MM.1S (cell line): ENCODE results near the gene TRIM26.

Source experiments
- DNase-seq: peaks from one replicate; pipeline ENCODE4 v3.0.0-alpha.2; 2015
- H2AFZ ChIP-seq: fragments of 300-600 bp; sonication (generic); 2 replicates; pipeline ENCODE4 v1.6.0; 2016; ENCODE audit warnings: antibody characterized with exemption, low read length
- H3F3A ChIP-seq: fragments of 300-600 bp; sonication (generic); 2 replicates; pipeline ENCODE4 v1.6.1; 2016; ENCODE audit warnings: mild to moderate bottlenecking, antibody characterized with exemption, low read length, moderate library complexity, mixed read lengths; ENCODE audit not compliant: insufficient read depth
- H3K27ac ChIP-seq: fragments of 300-600 bp; sonication (generic); 2 replicates; pipeline ENCODE4 v1.5.1; 2016; ENCODE audit warnings: mild to moderate bottlenecking, low read length
- H3K27me3 ChIP-seq: fragments of 300-600 bp; sonication (generic); replicated peaks from 2 replicates; pipeline ENCODE4 v1.6.0; 2016; ENCODE audit warnings: low read length; ENCODE audit not compliant: insufficient read depth
- H3K36me3 ChIP-seq: fragments of 300-600 bp; sonication (generic); replicated peaks from 2 replicates; pipeline ENCODE4 v1.6.1; 2016; ENCODE audit warnings: mild to moderate bottlenecking, low read length, mixed read lengths; ENCODE audit not compliant: insufficient read depth
- H3K4me1 ChIP-seq: fragments of 300-600 bp; sonication (generic); 2 replicates; pipeline ENCODE4 v1.6.1; 2016; ENCODE audit warnings: low read length, mixed read lengths
- H3K4me2 ChIP-seq: fragments of 300-600 bp; sonication (generic); 2 replicates; pipeline ENCODE4 v1.6.0; 2016; ENCODE audit warnings: low read depth, low read length
- H3K4me3 ChIP-seq: fragments of 300-600 bp; sonication (generic); 2 replicates; pipeline ENCODE4 v1.5.1; 2016; ENCODE audit warnings: low read length, mixed read lengths
- H3K79me2 ChIP-seq: fragments of 300-600 bp; sonication (generic); 2 replicates; pipeline ENCODE4 v1.6.1; 2016; ENCODE audit warnings: mixed run types, low read length, mixed read lengths
- H3K9ac ChIP-seq: fragments of 300-600 bp; sonication (generic); 2 replicates; pipeline ENCODE4 v1.6.1; 2016; ENCODE audit warnings: low read length, mixed read lengths
- H3K9me2 ChIP-seq: fragments of 300-600 bp; sonication (generic); replicated peaks from 2 replicates; pipeline ENCODE4 v1.6.1; 2016; ENCODE audit warnings: mild to moderate bottlenecking, low read length, mixed read lengths; ENCODE audit not compliant: insufficient read depth
- H3K9me3 ChIP-seq: fragments of 300-600 bp; sonication (generic); replicated peaks from 2 replicates; pipeline ENCODE4 v1.6.1; 2016; ENCODE audit warnings: mild to moderate bottlenecking, low read length, mixed read lengths; ENCODE audit not compliant: insufficient read depth
- H4K20me1 ChIP-seq: fragments of 300-600 bp; sonication (generic); 2 replicates; pipeline ENCODE4 v1.6.1; 2016; ENCODE audit warnings: mild to moderate bottlenecking, low read length, moderate library complexity, mixed read lengths; ENCODE audit not compliant: insufficient read depth
- EZH2 ChIP-seq: fragments of 300-600 bp; sonication (generic); optimal IDR thresholded peaks from 2 replicates; pipeline ENCODE3; 2017; ENCODE audit warnings: low read depth, mild to moderate bottlenecking, antibody characterized with exemption, low read length, mixed read lengths
- EZH2phosphoT487 ChIP-seq: fragments of 300-600 bp; sonication (generic); IDR thresholded peaks from 2 replicates; pipeline ENCODE4 v1.6.1; 2018; ENCODE audit warnings: antibody characterized with exemption, low read length
- TF ChIP-seq, protein P1 (sequence below): fragments of 300-600 bp; sonication (generic); IDR thresholded peaks from 2 replicates; pipeline ENCODE4 v1.5.1; 2016; ENCODE audit warnings: antibody characterized with exemption, low read length, mixed read lengths

TRIM26 gene

DNA sequence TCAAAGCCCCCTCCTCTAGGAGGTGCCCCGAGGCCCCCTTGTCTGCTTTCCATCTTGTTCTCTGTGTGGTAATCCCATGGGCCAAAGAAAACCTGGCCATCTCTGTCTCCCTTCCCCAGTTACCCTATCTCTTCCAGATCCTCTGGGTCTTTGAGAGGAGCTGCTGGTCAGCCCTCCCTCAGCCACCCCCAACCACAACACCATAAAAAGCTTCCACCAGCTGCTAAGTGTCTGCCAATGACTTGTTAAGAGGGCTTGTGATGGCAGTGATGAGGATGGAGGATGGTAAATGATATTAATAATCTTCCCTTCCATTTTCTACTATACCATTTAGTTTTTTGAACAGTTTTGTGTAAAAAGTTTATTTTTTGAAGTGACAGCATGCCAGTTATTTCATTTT is 17.3 kb downstream of the TRIM26 start:
- Histone ChIP-seq H3K4me3 (no peak overlapping the region), H3K27ac (no peak overlapping the region), H3K9ac (no peak overlapping the region), H3K4me1 (peaks cover 6% of the 10 kb centered on the region), H3K9me2 (no peaks in the 10 kb centered on the region), H3K4me2 (no peak overlapping the region), H4K20me1 (no peaks in the 10 kb centered on the region), H3K27me3 (no peaks in the 10 kb centered on the region), H3F3A (no peaks in the 10 kb centered on the region), H3K79me2 (peaks cover 18% of the 10 kb centered on the region), H3K36me3 (no peaks in the 10 kb centered on the region; the same call in 1 of the 2 replicates), H2AFZ (no peak overlapping the region), H3K9me3 (no peaks in the 10 kb centered on the region)
- DNase-seq, result no peak
- no peak for TF ChIP-seq EZH2phosphoT487
- TF ChIP-seq, protein P1, sequence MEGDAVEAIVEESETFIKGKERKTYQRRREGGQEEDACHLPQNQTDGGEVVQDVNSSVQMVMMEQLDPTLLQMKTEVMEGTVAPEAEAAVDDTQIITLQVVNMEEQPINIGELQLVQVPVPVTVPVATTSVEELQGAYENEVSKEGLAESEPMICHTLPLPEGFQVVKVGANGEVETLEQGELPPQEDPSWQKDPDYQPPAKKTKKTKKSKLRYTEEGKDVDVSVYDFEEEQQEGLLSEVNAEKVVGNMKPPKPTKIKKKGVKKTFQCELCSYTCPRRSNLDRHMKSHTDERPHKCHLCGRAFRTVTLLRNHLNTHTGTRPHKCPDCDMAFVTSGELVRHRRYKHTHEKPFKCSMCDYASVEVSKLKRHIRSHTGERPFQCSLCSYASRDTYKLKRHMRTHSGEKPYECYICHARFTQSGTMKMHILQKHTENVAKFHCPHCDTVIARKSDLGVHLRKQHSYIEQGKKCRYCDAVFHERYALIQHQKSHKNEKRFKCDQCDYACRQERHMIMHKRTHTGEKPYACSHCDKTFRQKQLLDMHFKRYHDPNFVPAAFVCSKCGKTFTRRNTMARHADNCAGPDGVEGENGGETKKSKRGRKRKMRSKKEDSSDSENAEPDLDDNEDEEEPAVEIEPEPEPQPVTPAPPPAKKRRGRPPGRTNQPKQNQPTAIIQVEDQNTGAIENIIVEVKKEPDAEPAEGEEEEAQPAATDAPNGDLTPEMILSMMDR, result no peak

DNA sequence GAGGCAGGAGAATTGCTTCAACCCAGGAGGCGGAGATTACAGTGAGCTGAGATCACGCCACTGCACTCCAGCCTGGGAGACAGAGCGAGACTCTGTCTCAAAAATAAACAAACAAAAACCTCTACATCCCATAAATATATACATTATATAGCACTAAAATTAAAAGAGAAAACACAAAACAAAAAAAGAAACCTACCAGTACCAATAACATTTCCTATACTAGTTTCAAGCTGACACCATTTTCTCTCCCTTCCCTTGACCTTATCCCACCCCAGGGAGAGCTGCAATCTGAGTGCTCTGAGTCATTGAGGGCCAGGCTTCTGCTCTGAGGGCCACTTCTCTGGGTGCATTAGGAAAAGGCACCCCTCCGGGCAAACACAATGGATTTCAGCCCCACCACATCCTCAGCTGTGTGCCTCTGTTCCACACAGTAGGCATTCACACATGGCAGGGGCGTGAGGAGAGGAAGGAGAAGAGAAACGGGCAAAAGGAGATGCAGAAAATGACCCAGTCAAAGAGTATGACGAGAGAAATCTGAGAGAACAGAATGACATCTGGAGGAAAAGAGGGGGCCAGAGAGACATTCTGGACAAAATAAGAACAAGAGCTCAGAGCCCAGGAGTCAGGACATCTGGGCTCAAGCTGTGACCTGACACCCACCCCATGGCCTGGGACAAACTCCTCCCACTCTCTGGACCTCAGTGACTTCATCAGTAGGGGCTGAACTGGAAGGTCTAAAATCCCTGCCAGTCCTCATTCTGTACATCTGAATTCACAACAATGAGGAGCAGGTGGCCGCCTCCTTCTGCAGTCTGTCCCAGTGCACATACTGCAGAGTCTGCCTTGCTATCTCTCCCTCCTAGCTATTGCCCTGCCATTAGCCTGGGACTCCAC is 18.2 kb downstream of the TRIM26 start:
- no peaks in the 10 kb centered on the region for H4K20me1 ChIP-seq
- TF ChIP-seq, protein P1, result no peak
- no peak for TF ChIP-seq EZH2
- no peak for TF ChIP-seq EZH2phosphoT487
- H2AFZ ChIP-seq, result no peak overlapping the region
- H3K27ac ChIP-seq, result no peak overlapping the region
- DNase-seq, result no peak
- H3K9me2 ChIP-seq, result no peaks in the 10 kb centered on the region
- peaks cover under 1% of the 10 kb centered on the region; the same call in 1 of the 2 replicates for H3K36me3 ChIP-seq
- no peaks in the 10 kb centered on the region for H3K27me3 ChIP-seq
- H3K4me1 ChIP-seq, result no peaks in the 10 kb centered on the region
- H3K9me3 ChIP-seq, result no peaks in the 10 kb centered on the region
- H3F3A ChIP-seq, result no peaks in the 10 kb centered on the region
- no peak overlapping the region for H3K9ac ChIP-seq
- no peak overlapping the region for H3K4me2 ChIP-seq
- H3K79me2 ChIP-seq, result peaks cover 9% of the 10 kb centered on the region
- no peak overlapping the region for H3K4me3 ChIP-seq

DNA sequence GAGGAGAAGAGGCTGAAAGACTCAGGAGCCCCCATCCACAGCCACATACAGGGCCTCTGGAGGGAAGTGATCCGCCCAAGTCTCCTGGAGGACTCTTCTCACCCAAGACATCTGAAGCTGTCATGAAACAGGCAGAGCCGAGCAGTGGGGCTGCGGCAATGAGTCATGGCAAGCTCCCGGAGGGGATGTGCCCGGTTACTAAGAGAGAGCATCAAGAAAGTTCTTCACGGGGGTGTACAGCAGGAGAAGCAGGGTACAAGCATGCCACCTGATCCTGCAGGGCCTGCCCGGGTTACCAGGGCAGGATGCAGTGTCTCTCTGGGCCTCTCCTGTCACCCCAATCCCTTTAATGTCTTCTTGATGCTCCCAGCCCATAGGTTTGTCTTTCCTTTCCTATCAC is 21.1 kb downstream of the TRIM26 start:
- peaks cover 3% of the 10 kb centered on the region; the same call in 1 of the 2 replicates for H3K36me3 ChIP-seq
- no peaks in the 10 kb centered on the region for H3K4me1 ChIP-seq

More for the DNA sequence above, 21.1 kb downstream of the TRIM26 start:
- H3K4me3 ChIP-seq, result no peak overlapping the region
- no peaks in the 10 kb centered on the region for H3K9me3 ChIP-seq
- no peak overlapping the region for H2AFZ ChIP-seq
- TF ChIP-seq, protein P1, result no peak
- TF ChIP-seq EZH2phosphoT487 (no peak), EZH2 (no peak)
- no peak for DNase-seq
- H3K27me3 ChIP-seq, result no peaks in the 10 kb centered on the region
- no peaks in the 10 kb centered on the region for H4K20me1 ChIP-seq
- H3K4me2 ChIP-seq, result no peak overlapping the region
- no peaks in the 10 kb centered on the region for H3F3A ChIP-seq
- H3K9me2 ChIP-seq, result no peaks in the 10 kb centered on the region
- H3K79me2 ChIP-seq, result no peaks in the 10 kb centered on the region
- no peak overlapping the region for H3K9ac ChIP-seq
- no peak overlapping the region for H3K27ac ChIP-seq
